Stimulated activated CD4-positive, alpha-beta T cell treated with anti-CD3 and anti-CD28 coated beads, Interleukin-1b, Interleukin-23, amount 100 ng/mL, for 48 hours (primary cell): ENCODE data around the gene RABIF.
A peak's percentile ranks its signal among the peaks of the same experiment; 100 is the strongest.
"Not testable (repeated sequence)": the region's sequence is repeated elsewhere in the genome, so short reads cannot be mapped to it uniquely, and the experiment has no call there.

Experiments
- DNase-seq: peaks from one replicate; pipeline ENCODE4 v3.0.0-alpha.2; 2020

RABIF gene

DNA sequence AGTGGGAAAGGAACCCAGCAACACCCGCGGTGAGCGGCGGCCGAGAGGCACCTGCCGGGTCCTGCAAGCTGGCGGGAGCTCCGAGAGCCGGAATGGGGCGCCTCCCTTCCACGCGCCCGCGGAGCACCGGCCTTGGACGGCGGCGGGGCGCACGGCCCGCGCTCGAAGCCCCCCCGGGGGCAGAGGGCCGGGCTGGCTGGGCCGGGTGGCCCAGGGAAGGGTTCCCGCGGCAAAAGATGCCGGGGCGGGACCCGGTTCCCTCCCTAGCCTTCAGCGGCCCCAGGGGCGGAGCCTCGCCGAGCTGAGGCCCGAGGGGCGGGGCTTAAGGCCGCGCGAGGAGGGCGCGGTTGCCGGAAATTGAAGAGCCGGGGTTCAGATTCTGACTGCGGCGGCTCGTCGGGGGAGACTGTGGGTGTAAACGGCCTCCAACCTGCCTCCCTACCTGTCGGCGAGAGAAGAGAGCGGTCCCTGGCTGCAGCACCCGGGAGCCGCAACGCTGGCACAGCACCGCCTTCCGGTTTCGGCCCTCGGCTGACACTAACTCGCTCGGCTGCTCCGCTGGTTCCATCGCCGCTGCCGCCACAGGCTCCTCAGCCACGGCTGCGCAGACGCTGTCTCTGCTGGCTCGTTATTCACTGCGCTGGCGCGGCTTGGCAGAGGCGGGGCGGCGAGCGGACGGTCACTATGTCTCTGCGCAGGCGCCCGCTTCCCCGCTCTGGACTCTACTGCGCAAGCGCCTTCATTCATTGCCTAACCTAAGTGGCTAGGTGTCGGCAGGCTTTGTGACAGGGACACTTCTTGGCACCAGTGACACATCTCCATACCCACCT lies at the start of gene RABIF:
RABIF (minus strand) TSS at position 619 of the 830 bp plus-strand sequence; CDS start at position 568, 51 bp downstream.
- DNase-seq, result peak; percentile 97

DNA sequence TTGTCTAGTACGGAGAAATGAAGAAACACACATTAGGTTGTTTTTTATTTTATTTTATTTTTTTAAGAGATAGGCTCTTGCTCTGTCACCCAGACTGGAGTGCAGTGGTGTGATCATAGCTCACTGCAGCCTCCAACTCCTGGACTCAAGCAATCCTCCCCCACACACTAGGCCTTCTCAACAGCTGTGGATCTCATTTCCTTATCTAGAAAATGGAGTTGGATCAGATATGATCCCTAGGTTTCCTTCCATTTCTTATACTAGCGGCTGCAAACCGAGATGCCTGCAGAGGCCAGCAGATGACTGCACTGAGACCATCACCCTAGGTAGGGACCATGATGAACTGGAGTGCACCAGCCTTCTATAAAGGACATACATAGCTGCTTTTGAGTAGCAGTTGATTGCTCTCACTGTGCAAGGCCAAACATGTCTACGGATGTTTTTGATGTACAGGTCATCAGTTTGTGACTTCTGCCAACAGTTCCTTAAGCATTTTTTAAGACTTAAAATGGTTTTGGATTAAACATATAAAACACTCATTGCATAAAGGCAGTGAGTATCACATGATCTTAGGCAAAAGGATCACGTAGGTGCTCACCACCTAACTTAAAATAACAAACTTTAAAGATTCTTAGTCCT lies 49.5 kb upstream of the RABIF start:
- DNase-seq, result no peak

DNA sequence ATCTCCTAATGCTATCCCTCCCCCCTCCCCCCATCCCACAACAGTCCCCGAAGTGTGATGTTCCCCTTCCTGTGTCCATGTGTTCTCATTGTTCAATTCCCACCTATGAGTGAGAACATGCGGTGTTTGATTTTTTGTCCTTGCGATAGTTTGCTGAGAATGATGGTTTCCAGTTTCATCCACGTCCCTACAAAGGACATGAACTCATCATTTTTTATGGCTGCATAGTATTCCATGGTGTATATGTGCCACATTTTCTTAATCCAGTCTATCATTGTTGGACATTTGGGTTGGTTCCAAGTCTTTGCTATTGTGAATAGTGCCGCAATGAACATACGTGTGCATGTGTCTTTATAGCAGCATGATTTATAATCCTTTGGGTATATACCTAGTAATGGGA lies 47.5 kb upstream of the RABIF start:
- not testable (repeated sequence) for DNase-seq

DNA sequence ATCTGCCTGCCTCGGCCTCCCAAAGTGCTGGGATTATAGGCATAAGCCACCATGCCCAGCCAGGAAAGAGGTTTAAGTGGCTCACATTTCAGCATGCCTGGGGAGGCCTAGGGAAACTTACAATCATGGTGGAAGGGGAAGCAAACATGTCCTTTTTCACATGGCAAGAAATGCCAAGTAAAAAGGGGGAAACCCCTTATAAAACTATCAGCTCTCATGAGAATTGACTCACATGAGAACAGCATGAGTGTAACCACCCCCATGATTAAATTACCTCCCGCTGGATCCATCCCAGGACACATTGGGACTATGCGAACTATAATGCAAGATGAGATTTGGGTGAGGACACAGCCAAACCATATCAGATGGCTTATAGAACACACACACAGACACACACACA lies 46.9 kb upstream of the RABIF start:
- no peak for DNase-seq

DNA sequence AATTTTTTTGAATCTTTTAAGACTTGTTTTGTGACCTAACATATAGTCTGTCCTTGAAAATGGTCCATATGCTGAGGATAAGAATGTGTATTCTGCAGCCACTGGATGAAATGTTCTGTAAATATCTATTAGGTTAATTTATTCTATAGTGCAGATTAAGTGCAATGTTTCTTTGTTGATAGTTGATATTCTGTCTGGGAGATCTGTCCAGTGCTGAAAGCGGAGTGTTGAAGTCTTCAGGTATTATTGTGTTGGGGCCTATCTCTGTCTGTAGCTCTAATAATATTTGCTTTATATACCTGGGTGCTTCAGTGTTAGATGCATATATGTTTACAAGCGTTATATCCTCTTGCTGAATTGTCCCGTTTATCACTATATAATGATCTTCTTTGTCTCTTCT lies 45.8 kb upstream of the RABIF start:
- no peak for DNase-seq

DNA sequence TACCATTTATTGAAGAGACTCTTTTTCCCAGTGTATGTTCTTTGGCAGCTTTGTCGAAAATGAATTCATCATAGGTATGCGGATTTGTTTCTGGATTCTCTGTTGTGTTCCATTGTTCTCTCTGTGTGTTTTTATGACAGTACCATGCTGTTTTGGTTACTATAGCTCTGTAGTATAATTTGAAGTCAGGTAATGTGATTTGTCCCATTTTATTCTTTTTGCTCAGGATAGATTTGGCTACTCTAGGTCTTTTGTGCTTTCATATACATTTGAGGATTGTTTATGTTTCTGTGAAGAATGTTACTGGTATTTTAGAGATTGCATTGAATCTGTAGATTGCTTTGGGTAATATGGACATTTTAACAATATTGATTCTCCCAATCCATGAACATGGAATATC lies 43.5 kb upstream of the RABIF start:
- DNase-seq, result no peak

DNA sequence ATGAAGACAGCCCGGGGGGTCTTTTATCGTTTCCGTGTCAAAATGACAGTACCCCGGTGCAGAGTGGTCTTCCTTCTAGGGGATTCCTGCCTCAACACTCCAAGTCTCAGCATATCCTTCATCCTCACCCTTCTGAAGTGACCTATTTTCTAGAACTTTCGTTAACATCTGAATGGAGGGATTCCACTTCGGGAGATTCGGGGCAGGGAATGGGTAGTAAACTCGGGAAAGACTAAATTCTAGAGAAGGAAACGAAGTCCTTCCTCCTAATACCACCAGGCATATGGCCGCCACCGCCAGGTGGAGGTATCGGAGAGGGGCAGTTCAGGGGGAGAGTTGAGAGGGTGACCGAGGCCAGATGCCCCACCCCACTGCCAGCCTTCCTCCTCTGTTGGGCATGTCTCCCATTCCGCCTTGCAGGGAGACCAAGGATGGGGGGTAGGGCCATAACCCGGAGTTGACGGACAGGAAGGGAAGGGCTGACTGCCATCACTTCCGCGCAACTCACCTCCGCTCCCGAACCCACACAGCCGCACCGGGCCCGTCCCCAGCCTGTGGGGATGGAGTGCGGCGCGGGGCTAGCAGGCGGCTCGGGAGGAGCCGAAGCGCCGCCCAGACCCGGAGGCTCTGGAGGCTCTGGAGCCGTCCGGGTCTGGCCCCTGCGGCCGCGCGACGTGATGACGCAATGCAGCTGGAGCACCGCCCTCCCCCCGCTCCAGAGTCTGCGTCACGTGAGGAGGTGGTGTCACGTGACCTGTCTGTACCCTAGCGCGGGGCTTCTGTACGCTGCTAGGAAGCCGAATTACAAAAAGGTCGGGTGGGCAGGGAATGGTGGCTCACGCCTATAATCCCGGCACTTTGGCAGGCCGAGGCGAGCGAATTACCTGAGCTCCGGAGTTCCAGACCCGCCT lies 37.9 kb upstream of the RABIF start, which contains the start of gene KLHL12:
KLHL12 (minus strand) TSS at position 654 of the 911 bp plus-strand sequence. CDS start 2,072 bp downstream, outside the sequence.
- DNase-seq, result peak; percentile 96

DNA sequence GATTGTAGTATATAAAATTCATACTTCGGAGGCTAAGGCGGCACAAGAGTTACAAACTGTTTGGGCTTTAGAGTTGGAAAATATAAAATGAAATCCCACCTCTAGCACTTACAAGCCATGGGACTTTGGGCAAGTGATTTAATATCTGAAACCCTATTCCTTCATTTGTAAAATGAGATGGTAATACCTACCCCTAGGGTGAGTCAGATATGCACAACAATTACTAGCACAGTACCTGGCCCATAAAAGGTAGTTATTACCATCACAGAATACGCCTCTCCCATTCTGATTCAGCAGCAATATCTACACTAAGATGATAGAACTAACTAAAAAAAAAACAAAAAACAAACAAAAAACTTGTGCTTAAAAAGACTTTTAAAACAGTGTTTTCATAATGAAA lies 34.6 kb upstream of the RABIF start:
- DNase-seq, result no peak

DNA sequence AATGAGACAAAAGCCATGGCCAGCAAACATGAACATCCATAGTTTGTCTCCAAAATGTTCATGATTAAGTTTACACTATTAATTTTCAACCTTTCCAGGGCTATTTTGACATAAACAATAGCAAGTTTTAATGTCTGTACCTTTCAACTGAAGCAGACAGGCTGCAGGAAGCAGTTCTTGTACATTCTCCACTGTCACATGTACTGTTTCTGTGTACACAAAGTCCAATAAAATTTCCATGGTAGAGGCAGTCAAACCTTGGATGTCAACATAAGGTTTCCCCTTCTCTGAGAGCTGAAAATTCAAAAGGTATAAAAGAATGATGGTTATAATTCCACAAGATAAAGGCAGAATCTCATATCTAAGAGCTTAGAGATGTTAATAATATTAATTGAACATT lies 30.7 kb upstream of the RABIF start:
- DNase-seq, result no peak

DNA sequence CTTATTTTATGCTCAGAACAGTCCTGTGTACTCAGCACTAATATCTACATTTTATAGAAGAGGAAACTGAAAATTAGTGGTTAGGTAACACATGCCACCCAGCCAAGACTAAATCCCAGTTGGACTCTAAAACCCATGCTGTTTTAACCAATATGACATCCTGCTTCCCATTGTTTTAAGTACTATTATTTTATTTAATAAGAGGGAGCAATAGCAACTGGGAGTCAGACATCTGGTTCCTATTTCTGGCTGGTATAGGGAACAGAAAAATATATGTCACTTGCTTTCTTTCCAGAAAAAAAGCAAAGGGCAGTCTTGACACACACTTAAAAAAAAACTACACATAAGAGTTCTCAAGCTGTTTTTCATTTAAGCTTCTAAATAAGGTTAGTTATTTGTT lies 26.2 kb upstream of the RABIF start:
- no peak for DNase-seq

DNA sequence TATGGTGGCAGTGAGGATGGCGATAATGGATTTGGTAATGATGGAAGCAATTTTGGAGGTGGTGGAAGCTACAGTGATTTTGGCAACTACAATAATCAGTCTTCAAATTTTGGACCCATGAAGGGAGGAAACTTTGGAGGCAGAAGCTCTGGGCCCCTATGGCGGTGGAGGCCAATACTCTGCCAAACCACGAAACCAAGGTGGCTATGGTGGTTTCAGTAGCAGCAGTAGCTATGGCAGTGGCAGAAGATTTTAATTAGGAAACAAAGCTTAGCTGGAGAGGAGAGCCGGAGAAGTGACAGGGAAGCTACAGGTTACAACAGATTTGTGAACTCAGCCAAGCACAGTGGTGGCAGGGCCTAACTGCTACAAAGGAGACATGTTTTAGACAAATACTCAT lies 23.5 kb upstream of the RABIF start:
- not testable (repeated sequence) for DNase-seq

DNA sequence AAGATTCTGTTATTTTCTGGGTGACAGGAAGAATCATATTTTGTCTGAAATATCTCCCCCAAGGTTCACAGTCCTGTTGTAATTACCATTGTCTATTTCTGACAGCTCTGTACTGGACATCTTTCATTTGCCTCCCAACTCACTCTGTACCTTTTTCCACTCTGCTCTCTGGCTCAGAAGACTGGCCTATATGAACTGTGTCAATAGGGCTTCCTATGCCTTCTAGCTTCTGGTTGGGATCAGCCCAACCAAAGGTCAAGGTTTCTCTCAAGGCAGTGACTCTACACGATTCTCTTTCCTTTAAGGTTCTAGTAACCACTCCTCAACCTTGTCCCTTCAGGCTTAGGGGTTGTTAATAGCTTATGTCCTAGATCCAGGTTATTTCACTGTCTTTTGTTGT lies 20.5 kb upstream of the RABIF start:
- no peak for DNase-seq

DNA sequence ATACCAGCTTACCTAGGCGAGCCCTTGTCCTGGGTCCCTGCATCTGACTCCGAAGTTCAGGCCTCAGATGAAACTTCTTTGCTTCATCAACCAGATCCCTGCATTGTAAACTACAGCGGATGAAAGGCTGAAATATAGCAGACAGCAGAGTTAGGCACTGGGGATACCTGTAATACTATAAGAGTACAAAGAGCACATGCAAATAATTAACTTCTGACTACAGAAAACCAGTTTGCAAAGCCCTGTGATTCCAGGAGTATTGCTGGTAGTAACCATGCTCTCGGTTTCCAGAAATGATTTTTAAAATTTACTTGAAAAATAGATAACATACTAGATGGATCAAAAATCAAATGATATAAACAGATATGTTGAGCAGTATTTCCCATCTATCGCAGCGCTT lies 20.0 kb upstream of the RABIF start:
- DNase-seq, result no peak

DNA sequence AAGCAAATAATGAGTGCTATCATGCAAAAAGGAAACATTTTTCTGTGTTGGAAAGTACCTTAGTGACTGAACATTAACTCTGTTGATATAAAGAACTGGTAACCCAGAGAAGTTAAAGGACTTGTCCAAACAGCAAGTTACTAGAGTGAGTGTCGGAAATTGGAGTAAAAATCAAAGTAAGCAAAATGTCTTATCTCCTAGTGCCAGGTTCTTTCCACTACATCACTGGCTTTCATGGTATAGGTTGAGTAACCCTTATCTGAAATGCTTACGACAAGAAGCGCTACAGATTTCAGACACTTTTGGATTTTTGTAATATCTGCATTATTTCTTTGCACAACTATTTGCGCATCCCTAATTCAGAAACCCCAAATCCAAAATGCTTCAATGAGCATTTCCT lies 16.4 kb upstream of the RABIF start:
- no peak for DNase-seq

DNA sequence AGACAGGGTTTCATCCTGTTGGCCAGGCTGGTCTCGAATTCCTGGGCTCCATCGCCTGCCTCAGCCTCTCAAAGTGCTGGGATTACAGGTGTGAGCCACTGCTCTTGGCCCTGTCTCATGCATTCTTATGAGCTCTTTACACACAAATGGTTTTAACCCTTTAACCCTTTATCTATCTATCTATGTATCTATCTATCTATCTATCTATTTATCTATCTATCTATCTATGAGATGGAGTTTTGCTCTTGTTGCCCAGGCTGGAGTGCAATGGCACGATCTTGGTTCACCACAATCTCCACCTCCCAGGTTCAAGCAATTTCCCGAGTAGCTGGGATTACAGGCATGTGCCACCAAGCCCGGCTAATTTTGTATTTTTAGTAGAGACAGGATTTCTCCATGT lies 14.9 kb upstream of the RABIF start:
- not testable (repeated sequence) for DNase-seq

DNA sequence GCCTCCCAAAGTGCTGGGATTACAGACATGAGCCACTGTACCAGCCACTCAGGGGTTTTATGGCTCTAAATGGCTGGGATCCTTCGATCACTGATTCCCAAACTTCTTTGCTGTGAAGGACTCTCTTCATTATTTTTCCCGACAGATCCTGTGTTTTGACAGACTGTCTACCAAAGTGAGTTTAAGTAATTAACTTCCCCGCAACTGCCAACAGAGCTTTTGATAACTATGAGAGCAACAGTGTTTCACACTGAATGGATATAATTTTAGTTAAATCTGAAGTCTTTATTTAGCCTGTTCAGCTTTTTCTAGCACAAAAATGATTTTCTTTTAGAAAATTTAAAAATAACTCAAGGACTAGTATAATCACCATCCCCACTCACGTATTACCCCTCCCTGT lies 12.6 kb upstream of the RABIF start:
- no peak for DNase-seq

DNA sequence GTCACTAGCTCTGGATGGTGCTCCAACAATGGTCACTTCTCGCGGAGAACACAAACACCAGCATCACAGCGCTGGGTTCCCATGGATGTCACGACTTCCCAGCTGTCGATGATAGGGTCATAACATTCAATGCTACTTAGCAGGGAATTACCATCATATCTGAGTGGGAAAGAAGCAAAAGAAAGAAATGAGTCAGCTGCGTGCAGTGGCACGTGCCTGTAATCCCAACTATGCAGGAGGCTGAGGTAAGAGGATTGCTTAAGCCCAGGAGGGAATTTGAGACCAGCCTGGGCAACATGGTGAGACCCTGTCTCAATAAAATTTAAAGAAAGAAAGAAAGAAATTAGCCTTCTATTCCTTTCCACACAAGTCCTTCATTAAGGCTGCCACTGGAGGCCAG lies 3.6 kb upstream of the RABIF start:
- no peak for DNase-seq

DNA sequence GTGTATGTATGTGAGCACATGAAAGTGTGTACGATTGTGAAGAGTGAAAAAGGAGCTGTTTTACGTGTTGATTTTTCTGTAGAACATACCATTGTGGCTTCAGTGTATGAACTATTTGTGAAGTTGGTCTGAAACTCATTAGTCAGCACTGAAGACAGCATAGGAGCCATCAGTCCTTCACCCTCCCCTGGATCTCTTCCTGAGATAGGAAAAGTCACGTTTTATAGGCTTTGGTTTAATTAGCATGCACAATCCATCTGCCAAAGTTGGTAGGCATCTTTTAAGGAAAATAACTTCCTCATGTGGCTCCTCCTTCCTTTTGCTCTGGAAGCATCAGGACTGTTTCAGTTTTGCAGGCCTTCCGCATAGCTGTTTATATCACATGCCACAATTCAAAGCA lies 1.4 kb upstream of the RABIF start:
- DNase-seq, result no peak

DNA sequence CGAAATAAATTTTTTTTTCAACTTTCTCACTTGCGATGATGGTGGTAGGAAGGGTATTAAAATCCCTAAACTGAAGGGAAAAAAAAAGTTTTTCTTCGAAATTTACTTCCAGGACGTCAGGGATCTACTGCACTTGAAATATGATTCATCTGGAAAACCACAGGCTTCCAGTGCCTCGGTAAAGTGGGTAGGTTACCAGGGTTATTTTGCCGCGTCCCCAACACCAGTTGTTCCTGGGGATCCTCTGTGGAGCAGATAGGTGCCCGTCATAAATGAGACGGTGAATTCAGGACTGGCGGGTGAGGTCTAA lies 773 bp downstream of the RABIF start:
- DNase-seq, result no peak

DNA sequence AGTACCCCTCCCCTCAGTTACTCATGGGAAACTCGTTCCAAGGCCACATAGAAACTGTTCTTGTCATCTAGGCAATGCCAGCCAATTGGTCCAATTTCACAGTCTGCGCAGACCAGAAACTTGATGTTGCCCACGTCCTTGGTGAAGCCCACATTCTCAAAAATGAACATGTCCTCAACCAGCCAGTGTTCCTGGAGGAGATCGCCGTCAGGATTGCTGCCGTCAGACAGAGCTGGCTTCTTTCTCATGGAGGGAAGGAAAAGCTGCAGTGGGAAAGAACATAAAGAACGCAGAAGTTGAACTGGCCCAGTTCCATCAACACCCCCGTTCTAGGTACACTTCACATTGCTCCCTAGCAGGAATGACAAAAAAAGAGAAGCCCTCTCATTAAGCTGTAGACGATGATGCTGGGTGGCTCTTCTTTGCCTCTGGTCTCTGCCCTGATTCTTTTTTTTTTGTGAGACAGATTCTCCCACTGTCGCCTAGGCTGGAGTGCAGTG lies 7.9 kb downstream of the RABIF start:
- DNase-seq, result no peak

DNA sequence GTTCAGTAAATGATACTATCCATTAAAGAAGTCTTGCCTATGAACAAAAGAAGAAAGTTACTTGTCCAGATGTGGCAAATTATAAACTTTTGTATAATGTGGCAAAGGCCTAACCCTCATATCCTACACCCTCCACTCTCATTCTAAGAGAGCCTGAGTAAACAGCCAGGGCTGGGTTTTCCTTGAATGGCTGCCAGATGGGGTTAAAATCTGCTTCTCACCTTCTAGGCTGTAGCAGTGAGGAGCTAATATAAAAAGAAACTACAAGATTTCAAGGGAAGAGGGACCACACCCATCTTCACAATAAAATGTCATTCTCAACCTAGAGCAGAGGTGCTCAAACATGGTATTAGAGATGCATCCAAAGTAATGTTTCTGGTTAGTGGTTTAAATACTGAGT lies 8.9 kb downstream of the RABIF start:
- no peak for DNase-seq

DNA sequence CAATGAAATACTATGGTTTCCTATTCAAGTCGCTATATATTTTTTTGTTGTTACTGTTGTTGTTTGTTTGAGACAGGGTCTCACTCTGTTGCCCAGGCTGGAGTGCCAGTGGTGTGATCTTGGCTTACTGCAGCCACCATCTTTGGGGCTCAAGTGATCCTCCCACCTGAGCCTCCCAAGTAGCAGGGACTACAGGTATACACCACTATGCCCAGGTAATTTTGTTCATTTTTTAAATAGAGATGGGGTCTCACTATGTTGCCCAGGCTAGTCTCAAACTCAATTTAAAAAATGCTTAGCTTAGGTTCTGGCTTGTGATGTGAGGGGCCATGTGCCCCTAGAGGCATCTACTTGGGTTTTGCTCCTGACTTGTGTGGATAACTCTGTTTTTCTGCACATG lies 9.8 kb downstream of the RABIF start:
- no peak for DNase-seq

DNA sequence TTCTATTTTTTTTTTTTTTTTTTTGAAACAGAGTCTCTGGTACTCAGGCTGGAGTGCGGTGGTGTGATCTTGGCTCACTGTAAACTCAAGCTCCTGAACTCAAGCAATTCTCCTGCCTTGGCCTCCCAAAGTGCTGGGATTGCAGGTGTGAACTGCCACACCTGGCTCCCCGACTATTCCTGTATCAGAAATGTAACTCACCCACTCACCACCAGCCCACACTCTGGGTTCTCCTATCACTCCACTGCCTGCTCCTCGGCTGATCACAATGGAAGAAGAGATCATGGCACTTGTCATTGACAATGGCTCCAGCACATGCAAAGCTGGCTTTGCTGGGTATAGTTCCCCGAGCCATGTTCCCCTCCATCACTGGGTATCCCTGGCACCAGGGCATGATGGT lies 15.9 kb downstream of the RABIF start:
- no peak for DNase-seq
